HepG2 (cell line): ENCODE data around the gene ZBTB46. TPM values are rescaled to one million over a fixed set of nuclear protein-coding genes. Genes with fewer than 3 reads are reported as not detected.

Experiments
- ATAC-seq: fragments of 200-7000 bp; cut with Tn5 transposase; 3 replicates; pipeline ENCODE4 v1.9.1; 2020; ENCODE audit warnings: mild to moderate bottlenecking, moderate library complexity
- BruUV-seq: library from RNA; stranded (reverse); fragments of 400-500 nt; replicated peaks from 2 replicates; lab custom pipeline; 2021; lab: Mats Ljungman, UMichigan
- CTCF ChIA-PET: fragments of 300-600 bp; formaldehyde crosslinking; extraction: SDS; loops from one replicate; lab custom pipeline; 2021; ENCODE audit warnings: low total read pairs, inconsistent platforms, low intra/inter-chr PET ratio; lab: Yijun Ruan, JAX
- POLR2A ChIA-PET: fragments of 350-600 bp; sonication (Branson Sonifier 250); formaldehyde crosslinking; loops from one replicate; lab custom pipeline; 2020; ENCODE audit warnings: antibody characterized with exemption, inconsistent platforms; lab: Yijun Ruan, JAX
- DNase-seq: peaks from one replicate; pipeline ENCODE4 v3.0.0-alpha.2; 2015; ENCODE audit warnings: low spot score
- FAIRE-seq: peaks from 3 replicates; lab custom pipeline; 2011; peaks lifted over from hg19 to GRCh38; lab: Jason Lieb, UNC
- H2AFZ ChIP-seq: one replicate; pipeline ENCODE4 v1.6.1; 2011; ENCODE audit warnings: low read length, inconsistent platforms
- H3K27ac ChIP-seq: fragments of 300-600 bp; 3 replicates; pipeline ENCODE4 v1.8.0; 2011; ENCODE audit warnings: mixed run types, mild to moderate bottlenecking, mixed read lengths, low read length, inconsistent platforms; ENCODE audit not compliant: insufficient read depth; ENCODE audit errors: extremely low read length
- H3K27me3 ChIP-seq, 2 experiments: fragments of 200-600 bp in 1 of 2; 2 replicates in 1 of 2; 3 replicates in 1 of 2; pipeline versions ENCODE4 v1.6.0 to v1.8.0; 2011; ENCODE audit warnings: low read length in 2 of 2, mild to moderate bottlenecking in 2 of 2, moderate library complexity in 2 of 2, inconsistent platforms in 1 of 2; ENCODE audit not compliant: insufficient read depth in 2 of 2, control insufficient read depth in 1 of 2
- H3K36me3 ChIP-seq, 2 experiments: fragments of 200-600 bp in 1 of 2; replicated peaks in 1 of 2; 2 replicates in 1 of 2; 3 replicates in 1 of 2; pipeline versions ENCODE4 v1.5.1 to v1.8.0; 2011; ENCODE audit warnings: low read length in 2 of 2, inconsistent platforms in 1 of 2; ENCODE audit not compliant: insufficient read depth in 2 of 2, control insufficient read depth in 1 of 2
- H3K4me1 ChIP-seq: 2 replicates; pipeline ENCODE4 v1.5.1; 2012; ENCODE audit warnings: low read length, inconsistent platforms; ENCODE audit not compliant: insufficient read depth
- H3K4me2 ChIP-seq: 2 replicates; pipeline ENCODE4 v1.6.0; 2011; ENCODE audit warnings: low read depth, low read length, inconsistent platforms
- H3K4me3 ChIP-seq, 3 experiments: fragments of 200-600 bp in 1 of 3; sonication (generic), shearing (Covaris generic) in 1 of 3; replicated peaks in 1 of 3; 2 replicates each; pipeline ENCODE4 v1.5.1; 2011 to 2016; ENCODE audit warnings: low read length in 3 of 3, inconsistent platforms in 2 of 3, low read depth in 2 of 3, mild to moderate bottlenecking in 2 of 3, control low read depth in 1 of 3, mixed read lengths in 1 of 3; ENCODE audit not compliant: insufficient read depth in 1 of 3
- H3K79me2 ChIP-seq: one replicate; pipeline ENCODE4 v1.6.1; 2011; ENCODE audit warnings: low read length, inconsistent platforms; ENCODE audit not compliant: insufficient read depth
- H3K9ac ChIP-seq: 2 replicates; pipeline ENCODE4 v1.6.0; 2011; ENCODE audit warnings: mild to moderate bottlenecking, low read depth, low read length, inconsistent platforms; ENCODE audit not compliant: insufficient read depth
- H3K9me3 ChIP-seq: 2 replicates; pipeline ENCODE4 v1.5.1; 2012; ENCODE audit warnings: mild to moderate bottlenecking, low read length
- H4K20me1 ChIP-seq: 2 replicates; pipeline ENCODE4 v1.6.0; 2011; ENCODE audit warnings: inconsistent platforms, mild to moderate bottlenecking, low read length, moderate library complexity; ENCODE audit not compliant: insufficient read depth
- ARID4A ChIP-seq: sonication (generic); formaldehyde crosslinking; IDR thresholded peaks from 2 replicates; pipeline ENCODE4 v1.5.0; 2020; ENCODE audit warnings: mild to moderate bottlenecking, missing genetic modification reagents, borderline replicate concordance
- HNF4A ChIP-seq: sonication (generic); formaldehyde crosslinking; IDR thresholded peaks from 2 replicates; pipeline ENCODE4 v1.4.0; 2020; ENCODE audit warnings: missing genetic modification reagents
- HNRNPL ChIP-seq: fragments of 200-400 bp; formaldehyde crosslinking; IDR thresholded peaks from 2 replicates; pipeline ENCODE4 v1.6.1; 2017; ENCODE audit warnings: mild to moderate bottlenecking, low read depth, low read length
- MAFF ChIP-seq: IDR thresholded peaks from 2 replicates; pipeline ENCODE4 v1.6.1; 2011; ENCODE audit warnings: low read depth, low read length, improper control_type of control experiment
- MAFK ChIP-seq, 2 experiments: IDR thresholded peaks in 1 of 2; conservative IDR thresholded peaks in 1 of 2; 2 replicates each; pipeline ENCODE4 v1.6.1; 2011; ENCODE audit warnings: improper control_type of control experiment in 2 of 2, low read length in 2 of 2
- MED1 ChIP-seq: sonication (generic); formaldehyde crosslinking; IDR thresholded peaks from 2 replicates; pipeline ENCODE4 v1.4.0; 2020; ENCODE audit warnings: missing genetic modification reagents
- PAF1 ChIP-seq: IDR thresholded peaks from 2 replicates; pipeline ENCODE4 v1.6.1; 2016; ENCODE audit warnings: missing genetic modification reagents, missing compliant biosample characterization
- PHF8 ChIP-seq: sonication (generic); formaldehyde crosslinking; IDR thresholded peaks from 2 replicates; pipeline ENCODE4 v1.5.0; 2020; ENCODE audit warnings: missing genetic modification reagents
- SP4 ChIP-seq: sonication (generic); formaldehyde crosslinking; IDR thresholded peaks from 2 replicates; pipeline ENCODE4 v1.8.1; 2023; ENCODE audit warnings: mild to moderate bottlenecking, missing genetic modification reagents
- ZNF18 ChIP-seq: sonication (generic); formaldehyde crosslinking; IDR thresholded peaks from 2 replicates; pipeline ENCODE4 v1.8.0; 2022; ENCODE audit warnings: mild to moderate bottlenecking, missing genetic modification reagents; ENCODE audit not compliant: insufficient replicate concordance
- ZNF225 ChIP-seq: sonication (generic); formaldehyde crosslinking; IDR thresholded peaks from 2 replicates; pipeline ENCODE4 v1.4.0; 2020; ENCODE audit warnings: mild to moderate bottlenecking, missing genetic modification reagents
- ZNF280B ChIP-seq: sonication (generic); formaldehyde crosslinking; IDR thresholded peaks from 2 replicates; pipeline ENCODE4 v1.5.0; 2020; ENCODE audit warnings: missing genetic modification reagents, mild to moderate bottlenecking, borderline replicate concordance
- ZNF468 ChIP-seq: sonication (generic); formaldehyde crosslinking; IDR thresholded peaks from 2 replicates; pipeline ENCODE4 v1.8.0; 2022; ENCODE audit warnings: mild to moderate bottlenecking, moderate library complexity, missing genetic modification reagents
- ZNF816 ChIP-seq: sonication (generic); formaldehyde crosslinking; IDR thresholded peaks from 2 replicates; pipeline ENCODE4 v1.8.0; 2022; ENCODE audit warnings: missing genetic modification reagents, mild to moderate bottlenecking, borderline replicate concordance
- ZSCAN30 ChIP-seq: sonication (generic); formaldehyde crosslinking; IDR thresholded peaks from 2 replicates; pipeline ENCODE4 v1.5.0; 2020; ENCODE audit warnings: mild to moderate bottlenecking, missing genetic modification reagents
- WGBS: methylation state at CpG from one replicate; pipeline ENCODE4 v1.1.6; 2017; ENCODE audit warnings: low lambda C conversion rate; 5-methylcytosine and 5-hydroxymethylcytosine counted together
- in situ Hi-C: cut with HindIII; loops from 2 replicates; pipeline ENCODE4 v1.10.0; 2017; ENCODE audit warnings: low pct_unique_long_range_greater_than_20kb; ENCODE audit not compliant: extremely low pct_ligation_motif_present
- intact Hi-C: fragments of 100-400 bp; cut with micrococcal nuclease; formaldehyde crosslinking; loops from one replicate; pipeline ENCODE4 v1.10.0; 2022; ENCODE audit not compliant: unreplicated experiment
- polyA plus RNA-seq, 8 experiments: library from polyadenylated mRNA; depleted of rRNA in 3 of 8; stranded (reverse) in 7 of 8; unstranded in 1 of 8; fragments of >200 nt; fragmentation: Illumina TruSeq in 4 of 8; extraction: Trizol in 4 of 8; gene quantifications; 2 replicates each; pipeline versions ENCODE4 v1.2.1 to v1.2.3, GENCODE V29; 2011 to 2016; ENCODE audit warnings: low read depth in 4 of 8, missing spikeins in 1 of 8, mixed read lengths in 1 of 8; ENCODE audit not compliant: insufficient read depth in 1 of 8
- total RNA-seq, 5 experiments: library from RNA; depleted of rRNA; stranded (reverse); fragments of >200 nt; fragmentation: Illumina TruSeq; extraction: Trizol; gene quantifications; 2 replicates each; pipeline ENCODE4 v1.2.3, GENCODE V29; 2016; ENCODE audit warnings: low read depth in 1 of 5

The ZBTB46 gene
- total and polyA plus RNA-seq, 2 of the 13 experiments (the other 11 are each of a cell fraction or from before 2014, with no cell fraction given) = 1.6 to 13.5 TPM

DNA sequence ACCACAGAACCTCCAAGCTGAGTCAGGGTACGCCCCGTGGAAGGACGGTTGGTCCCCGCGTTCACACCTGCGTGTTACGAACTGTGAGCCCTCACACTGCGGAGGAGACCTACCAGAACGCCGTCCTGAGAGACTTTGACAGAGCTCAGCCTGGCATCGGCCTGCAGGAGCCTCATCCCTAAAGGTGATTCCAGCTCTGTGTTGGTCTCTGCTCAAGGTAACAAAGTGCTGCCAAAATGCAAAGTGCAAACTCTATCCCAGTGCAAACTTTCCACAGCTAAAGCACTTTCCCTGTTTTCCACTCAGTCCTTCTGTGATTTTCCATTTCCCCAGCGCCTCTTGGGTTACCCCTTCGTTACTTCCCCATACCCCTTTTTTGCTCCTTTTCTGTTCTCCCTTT is 8.6 kb upstream of the ZBTB46 start (continued):
- TF ChIP-seq ZNF280B (CRISPR knock-in tag) = peak; percentile 47; the same call in 1 of the 2 replicates
- TF ChIP-seq HNRNPL = 0 out of 2 replicates have a peak, but pooled peaks have one; percentile 21
- 0 out of 2 replicates have a peak, but pooled peaks have one; percentile 16 for TF ChIP-seq PHF8 (CRISPR knock-in tag)
- TF ChIP-seq HNF4A (CRISPR knock-in tag) = peak; percentile 76
- peak; percentile 39 for TF ChIP-seq MED1 (CRISPR knock-in tag)
- TF ChIP-seq ZNF18 (CRISPR knock-in tag) = peak; percentile 35
- TF ChIP-seq ZNF468 (CRISPR knock-in tag) = no peak
- TF ChIP-seq, all 625 proteins: peak for 17

GRCh38 chr20:63837479-63837878 is 6.4 kb upstream of the ZBTB46 start:
- H3K27ac ChIP-seq = no peak overlapping the region
- H4K20me1 ChIP-seq = no peaks in the 10 kb centered on the region
- H3K27me3 ChIP-seq = peaks cover 25 to 58% of the 10 kb centered on the region in 2 experiments
- no peaks in the 10 kb centered on the region for H3K79me2 ChIP-seq
- H3K9me3 ChIP-seq = no peaks in the 10 kb centered on the region
- ATAC-seq = no peak
- H3K36me3 ChIP-seq = no peaks in the 10 kb centered on the region
- in situ Hi-C loops = no loop called here
- CTCF ChIA-PET = no interaction called here
- intact Hi-C loops = no loop called here
- H2AFZ ChIP-seq = no peak overlapping the region
- 46% methylated on average over 8 of the region's 8 CpGs for WGBS
- H3K4me3 ChIP-seq = no peak overlapping the region
- H3K4me1 ChIP-seq = peaks cover 56% of the 10 kb centered on the region
- H3K9ac ChIP-seq = no peak overlapping the region
- BruUV-seq = no TSS peak
- H3K4me2 ChIP-seq = no peak overlapping the region
- no peak for DNase-seq
- no peak for FAIRE-seq
- POLR2A ChIA-PET = no interaction called here
- TF ChIP-seq MAFK (conservative IDR thresholded peaks at IDR 0.05 in 1 of 2, IDR thresholded peaks at IDR 0.05 in 1 of 2; ENCODE audit: low read length in 2 of 2) (peak; percentile 58 to 61; a peak in 3 of 4 replicates), ZNF225 (CRISPR knock-in tag) (no peak), SP4 (no peak), MAFF (peak; percentile 39; the same call in 1 of the 2 replicates), ZSCAN30 (no peak), ZNF816 (CRISPR knock-in tag) (no peak), ARID4A (CRISPR knock-in tag) (no peak), PAF1 (CRISPR knock-in tag) (no peak)
